H1 (cell line): ENCODE measurements around the gene EPHA6. TPM values are rescaled to one million over a fixed set of nuclear protein-coding genes. Genes with fewer than 3 reads are reported as not detected.

Source experiments
- EP300 ChIP-seq, 2 experiments: IDR thresholded peaks; 1 replicate in 1 of 2; 2 replicates in 1 of 2; pipeline ENCODE4 v1.6.1; 2011 to 2012; ENCODE audit warnings: low read depth in 2 of 2, low read length in 2 of 2, mild to moderate bottlenecking in 2 of 2, borderline replicate concordance in 1 of 2, inconsistent platforms in 1 of 2, moderate library complexity in 1 of 2
- KDM4A ChIP-seq: IDR thresholded peaks from one replicate; pipeline ENCODE4 v1.7.1; 2012; ENCODE audit warnings: low read depth, mild to moderate bottlenecking, moderate library complexity, low read length, inconsistent platforms; ENCODE audit not compliant: severe bottlenecking
- TAF1 ChIP-seq: IDR thresholded peaks from 2 replicates; pipeline ENCODE4 v1.6.1; 2011; ENCODE audit warnings: mild to moderate bottlenecking, low read depth, low read length
- polyA plus RNA-seq, 7 experiments: library from polyadenylated mRNA; depleted of rRNA in 3 of 7; stranded (reverse) in 5 of 7; unstranded in 2 of 7; fragments of >200 nt in 5 of 7; fragments of 200-250 nt in 2 of 7; gene quantifications; 1 replicate in 5 of 7; 2 replicates in 1 of 7; 4 replicates in 1 of 7; pipeline versions ENCODE4 v1.2.1 to v1.2.3, GENCODE V29; 2011 to 2013; ENCODE audit warnings: missing spikeins in 2 of 7, mixed read lengths in 2 of 7
- total RNA-seq: library from RNA; stranded (reverse); fragmentation: NEBNext Ultra II Directional; extraction: Animal tissue kit (Norgen Biotek cat#: 25700); gene quantifications from 2 replicates; pipeline ENCODE4 v1.2.1, GENCODE V29; 2021
- TF ChIP-seq, protein P1 (sequence below): IDR thresholded peaks from 2 replicates; pipeline ENCODE4 v1.6.1; 2011; ENCODE audit warnings: low read depth, mild to moderate bottlenecking, low read length; ENCODE audit not compliant: insufficient read depth

The EPHA6 gene
- total and polyA plus RNA-seq, 2 of the 8 experiments (the other 6 are each of a cell fraction or from before 2014, with no cell fraction given), result 0.83 to 3.2 TPM

- no peak for TF ChIP-seq KDM4A
- TF ChIP-seq EP300 (IDR thresholded peaks at IDR 0.05; ENCODE audit: borderline replicate concordance in 1 of 2, low read depth in 2 of 2, low read length in 2 of 2), result no peak
- TF ChIP-seq, protein P1, sequence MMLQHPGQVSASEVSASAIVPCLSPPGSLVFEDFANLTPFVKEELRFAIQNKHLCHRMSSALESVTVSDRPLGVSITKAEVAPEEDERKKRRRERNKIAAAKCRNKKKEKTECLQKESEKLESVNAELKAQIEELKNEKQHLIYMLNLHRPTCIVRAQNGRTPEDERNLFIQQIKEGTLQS, result no peak
- TF ChIP-seq TAF1, result no peak
- TF ChIP-seq, all 59 proteins: peak for 0
These were observed 851.5 kb downstream of the EPHA6 start (continued) for GRCh38 chr3:97665896-97666295.
